H9 (cell line): ENCODE measurements around the gene TMEM117. TPM values are rescaled to one million over a fixed set of nuclear protein-coding genes. Genes with fewer than 3 reads are reported as not detected.

ENCODE experiments used
- DNase-seq: peaks from one replicate; pipeline ENCODE4 v3.0.0-alpha.2; 2017
- H2AFZ ChIP-seq: one replicate; pipeline ENCODE4 v1.6.1; 2013; ENCODE audit warnings: mild to moderate bottlenecking, low read length, control low read depth, moderate library complexity
- H2AK5ac ChIP-seq: 2 replicates; pipeline ENCODE4 v1.6.1; 2013; ENCODE audit warnings: low read length, control low read depth, mixed read lengths; ENCODE audit not compliant: insufficient read length
- H2BK120ac ChIP-seq: one replicate; pipeline ENCODE4 v1.6.1; 2013; ENCODE audit warnings: low read depth, mild to moderate bottlenecking, low read length, control low read depth, inconsistent platforms; ENCODE audit not compliant: poor library complexity, severe bottlenecking
- H2BK12ac ChIP-seq: 2 replicates; pipeline ENCODE4 v1.6.1; 2013; ENCODE audit warnings: low read length, control low read depth, mixed read lengths, low read depth; ENCODE audit not compliant: insufficient read length
- H2BK15ac ChIP-seq: 2 replicates; pipeline ENCODE4 v1.6.1; 2013; ENCODE audit warnings: low read depth, low read length, control low read depth
- H2BK20ac ChIP-seq: one replicate; pipeline ENCODE4 v1.6.1; 2013; ENCODE audit warnings: low read depth, mild to moderate bottlenecking, low read length, control low read depth, inconsistent platforms; ENCODE audit not compliant: poor library complexity, severe bottlenecking
- H2BK5ac ChIP-seq: 2 replicates; pipeline ENCODE4 v1.6.1; 2013; ENCODE audit warnings: low read length, control low read depth, mixed read lengths; ENCODE audit not compliant: insufficient read length
- H3K14ac ChIP-seq: 2 replicates; pipeline ENCODE4 v1.6.1; 2013; ENCODE audit warnings: low read length, control low read depth; ENCODE audit not compliant: insufficient read depth
- H3K18ac ChIP-seq: 2 replicates; pipeline ENCODE4 v1.6.1; 2013; ENCODE audit warnings: low read depth, mild to moderate bottlenecking, mixed read lengths, low read length, control low read depth; ENCODE audit not compliant: insufficient read length
- H3K23ac ChIP-seq: 2 replicates; pipeline ENCODE4 v1.6.1; 2013; ENCODE audit warnings: low read length, control low read depth, mixed read lengths, low read depth; ENCODE audit not compliant: insufficient read length
- H3K23me2 ChIP-seq: 2 replicates; pipeline ENCODE4 v1.6.1; 2013; ENCODE audit warnings: low read depth, mild to moderate bottlenecking, mixed read lengths, low read length, control low read depth; ENCODE audit not compliant: insufficient read length, poor library complexity, severe bottlenecking
- H3K27ac ChIP-seq: 2 replicates; pipeline ENCODE4 v1.5.1; 2013; ENCODE audit warnings: low read length, control low read depth, mixed read lengths, low read depth; ENCODE audit not compliant: insufficient read length
- H3K27me3 ChIP-seq: 2 replicates; pipeline ENCODE4 v1.6.1; 2013; ENCODE audit warnings: low read length, control low read depth, inconsistent platforms; ENCODE audit not compliant: insufficient read depth
- H3K4ac ChIP-seq: 2 replicates; pipeline ENCODE4 v1.6.1; 2013; ENCODE audit warnings: low read depth, mild to moderate bottlenecking, control low read depth, inconsistent platforms, low read length, moderate library complexity
- H3K4me1 ChIP-seq: 2 replicates; pipeline ENCODE4 v1.6.1; 2013; ENCODE audit warnings: low read length, control low read depth, inconsistent platforms; ENCODE audit not compliant: insufficient read depth
- H3K4me2 ChIP-seq: 2 replicates; pipeline ENCODE4 v1.6.1; 2013; ENCODE audit warnings: low read length, control low read depth, mixed read lengths; ENCODE audit not compliant: insufficient read length, insufficient read depth
- H3K56ac ChIP-seq: 2 replicates; pipeline ENCODE4 v1.6.1; 2013; ENCODE audit warnings: low read depth, mild to moderate bottlenecking, mixed read lengths, low read length, control low read depth; ENCODE audit not compliant: insufficient read length
- H3K79me1 ChIP-seq: 2 replicates; pipeline ENCODE4 v1.6.1; 2013; ENCODE audit warnings: low read depth, mild to moderate bottlenecking, moderate library complexity, low read length, control low read depth, inconsistent platforms; ENCODE audit not compliant: insufficient read depth, poor library complexity, severe bottlenecking
- H3K79me2 ChIP-seq: 2 replicates; pipeline ENCODE4 v1.6.1; 2013; ENCODE audit warnings: low read length, control low read depth, inconsistent platforms; ENCODE audit not compliant: insufficient read depth
- H3K9ac ChIP-seq: 2 replicates; pipeline ENCODE4 v1.6.1; 2013; ENCODE audit warnings: low read length, control low read depth, mixed read lengths; ENCODE audit not compliant: insufficient read length; ENCODE audit errors: extremely low read depth
- H3K9me3 ChIP-seq: one replicate; pipeline ENCODE4 v1.6.1; 2013; ENCODE audit warnings: low read depth, low read length, inconsistent platforms; ENCODE audit not compliant: control insufficient read depth
- H3T11ph ChIP-seq: one replicate; pipeline ENCODE4 v1.6.1; 2013; ENCODE audit warnings: mild to moderate bottlenecking, low read length, control low read depth, inconsistent platforms
- H4K20me1 ChIP-seq: one replicate; pipeline ENCODE4 v1.6.1; 2013; ENCODE audit not compliant: control insufficient read depth, insufficient read length, insufficient read depth
- H4K5ac ChIP-seq: 2 replicates; pipeline ENCODE4 v1.6.1; 2013; ENCODE audit warnings: low read depth, mild to moderate bottlenecking, mixed read lengths, low read length, control low read depth; ENCODE audit not compliant: insufficient read length
- H4K8ac ChIP-seq: replicated peaks from 2 replicates; pipeline ENCODE4 v1.6.1; 2013; ENCODE audit warnings: low read length, control low read depth, mixed read lengths, low read depth; ENCODE audit not compliant: insufficient read length
- H4K91ac ChIP-seq: 2 replicates; pipeline ENCODE4 v1.6.1; 2013; ENCODE audit warnings: low read depth, mild to moderate bottlenecking, moderate library complexity, mixed read lengths, low read length, control low read depth; ENCODE audit not compliant: insufficient read length
- H3K27ac Mint-ChIP-seq, 3 experiments: 2 replicates in 2 of 3; 3 replicates in 1 of 3; pipeline ENCODE4 v1.8.0; 2020 to 2021; ENCODE audit warnings: mixed read lengths in 3 of 3, mild to moderate bottlenecking in 1 of 3, moderate library complexity in 1 of 3
- H3K27me3 Mint-ChIP-seq: 2 replicates; pipeline ENCODE4 v1.8.0; 2021; ENCODE audit warnings: low read depth, mild to moderate bottlenecking, moderate library complexity, mixed read lengths
- H3K36me3 Mint-ChIP-seq, 3 experiments: 2 replicates in 2 of 3; 3 replicates in 1 of 3; pipeline ENCODE4 v1.8.0; 2020 to 2021; ENCODE audit warnings: low read depth in 3 of 3, mixed read lengths in 3 of 3; ENCODE audit not compliant: insufficient read depth in 1 of 3
- H3K4me1 Mint-ChIP-seq, 2 experiments: 2 replicates each; pipeline ENCODE4 v1.8.0; 2020; ENCODE audit warnings: mixed read lengths in 2 of 2
- H3K4me3 Mint-ChIP-seq, 2 experiments: 2 replicates in 1 of 2; 3 replicates in 1 of 2; pipeline ENCODE4 v1.8.0; 2020 to 2021; ENCODE audit warnings: mild to moderate bottlenecking in 2 of 2, mixed read lengths in 2 of 2, moderate library complexity in 1 of 2
- H3K9me3 Mint-ChIP-seq, 2 experiments: 2 replicates in 1 of 2; 3 replicates in 1 of 2; pipeline ENCODE4 v1.8.0; 2020; ENCODE audit warnings: mild to moderate bottlenecking in 2 of 2, mixed read lengths in 2 of 2, moderate library complexity in 1 of 2
- total RNA-seq: library from RNA; stranded (reverse); gene quantifications from 2 replicates; pipeline ENCODE4 v1.2.1, GENCODE V29; 2021
- TF ChIP-seq, protein P1 (sequence below): fragments of 200-600 bp; sonication (generic); conservative IDR thresholded peaks from 3 replicates; pipeline ENCODE4 v1.8.0; 2021; ENCODE audit warnings: antibody characterized with exemption, mild to moderate bottlenecking

The TMEM117 gene
- total RNA-seq, 1 experiment from 2014 or later = 1.7 TPM

DNA sequence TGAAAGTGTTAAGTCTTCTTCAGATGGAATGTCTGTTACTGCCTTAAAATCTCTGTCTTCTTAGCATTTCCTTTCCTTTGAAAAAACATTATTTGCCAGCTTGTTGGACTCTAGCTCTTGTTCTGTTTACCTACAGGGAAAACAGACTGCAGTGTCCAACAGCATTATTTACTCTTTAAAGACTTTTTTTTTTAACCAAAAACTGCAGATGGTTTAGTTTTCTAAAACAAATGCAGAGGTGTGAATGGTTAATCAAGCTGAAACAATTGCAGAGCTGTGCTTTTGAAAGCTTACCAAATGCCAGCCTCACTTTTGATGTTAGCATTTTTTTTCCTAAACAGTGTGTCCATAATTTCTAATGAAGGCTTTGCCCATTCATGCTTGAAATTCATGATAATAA, 323.3 kb downstream of the TMEM117 start:
- no peak overlapping the region for H2AK5ac ChIP-seq
- H2BK120ac ChIP-seq = no peak overlapping the region
- no peaks in the 10 kb centered on the region for H3K9me3 ChIP-seq
- Mint-ChIP-seq H3K36me3 (no peaks in the 10 kb centered on the region), H3K4me3 (no peak overlapping the region), H3K27me3 (no peaks in the 10 kb centered on the region), H3K4me1 (peaks cover 8 to 9% of the 10 kb centered on the region in 2 experiments), H3K27ac (no peak overlapping the region), H3K9me3 (no peaks in the 10 kb centered on the region)
- H3K14ac ChIP-seq = no peak overlapping the region
- no peak overlapping the region for H3T11ph ChIP-seq
- no peak overlapping the region for H3K18ac ChIP-seq
- H3K79me1 ChIP-seq = no peaks in the 10 kb centered on the region
- no peak overlapping the region for H3K23ac ChIP-seq
- no peak overlapping the region for H2BK5ac ChIP-seq
- no peak overlapping the region for H2BK12ac ChIP-seq
- H3K27ac ChIP-seq = no peak overlapping the region
- no peak overlapping the region for H3K4me2 ChIP-seq
- H4K8ac ChIP-seq = no peak overlapping the region
- TF ChIP-seq, protein P1, sequence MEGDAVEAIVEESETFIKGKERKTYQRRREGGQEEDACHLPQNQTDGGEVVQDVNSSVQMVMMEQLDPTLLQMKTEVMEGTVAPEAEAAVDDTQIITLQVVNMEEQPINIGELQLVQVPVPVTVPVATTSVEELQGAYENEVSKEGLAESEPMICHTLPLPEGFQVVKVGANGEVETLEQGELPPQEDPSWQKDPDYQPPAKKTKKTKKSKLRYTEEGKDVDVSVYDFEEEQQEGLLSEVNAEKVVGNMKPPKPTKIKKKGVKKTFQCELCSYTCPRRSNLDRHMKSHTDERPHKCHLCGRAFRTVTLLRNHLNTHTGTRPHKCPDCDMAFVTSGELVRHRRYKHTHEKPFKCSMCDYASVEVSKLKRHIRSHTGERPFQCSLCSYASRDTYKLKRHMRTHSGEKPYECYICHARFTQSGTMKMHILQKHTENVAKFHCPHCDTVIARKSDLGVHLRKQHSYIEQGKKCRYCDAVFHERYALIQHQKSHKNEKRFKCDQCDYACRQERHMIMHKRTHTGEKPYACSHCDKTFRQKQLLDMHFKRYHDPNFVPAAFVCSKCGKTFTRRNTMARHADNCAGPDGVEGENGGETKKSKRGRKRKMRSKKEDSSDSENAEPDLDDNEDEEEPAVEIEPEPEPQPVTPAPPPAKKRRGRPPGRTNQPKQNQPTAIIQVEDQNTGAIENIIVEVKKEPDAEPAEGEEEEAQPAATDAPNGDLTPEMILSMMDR = no peak
- no peak overlapping the region for H3K56ac ChIP-seq
- no peak for DNase-seq
- no peak overlapping the region for H3K9ac ChIP-seq
- no peak overlapping the region for H2BK15ac ChIP-seq
- no peaks in the 10 kb centered on the region for H4K20me1 ChIP-seq
- no peak overlapping the region for H3K4ac ChIP-seq
- H2AFZ ChIP-seq = no peak overlapping the region
- H3K79me2 ChIP-seq = no peaks in the 10 kb centered on the region
- no peaks in the 10 kb centered on the region for H3K23me2 ChIP-seq
- no peak overlapping the region for H4K5ac ChIP-seq
- no peak overlapping the region for H2BK20ac ChIP-seq
- no peak overlapping the region for H4K91ac ChIP-seq
- H3K4me1 ChIP-seq = no peaks in the 10 kb centered on the region; the same call in 1 of the 2 replicates
- no peaks in the 10 kb centered on the region for H3K27me3 ChIP-seq
